Bone marrow (tissue), 2 donors: ENCODE measurements around the gene FGF4.

ENCODE experiments used
- DNase-seq, 2 donors: peaks; one replicate each; lab custom pipeline; 2025; lab: John Stamatoyannopoulos, UW

FGF4 gene

GRCh38 chr11:69726019-69726418, 49.1 kb downstream of the FGF4 start:
- no peak for DNase-seq

GRCh38 chr11:69721745-69722144, 53.4 kb downstream of the FGF4 start:
- no peak for DNase-seq

- no peak for DNase-seq
Measured at GRCh38 chr11:69721106-69721505, 54.0 kb downstream of the FGF4 start.
